Fibroblast of pulmonary artery (primary cell): ENCODE results near the gene DDX39B.
"Not testable (repeated sequence)": the region's sequence is repeated elsewhere in the genome, so short reads cannot be mapped to it uniquely, and the experiment has no call there.

ENCODE experiments used
- DNase-seq: peaks from one replicate; pipeline ENCODE4 v3.0.0-alpha.2; 2010; ENCODE audit warnings: low read depth
- H3K4me3 ChIP-seq: replicated peaks from 2 replicates; pipeline ENCODE4 v1.5.1; 2011; ENCODE audit warnings: low read depth, mild to moderate bottlenecking, control low read depth, low read length, moderate library complexity
- TF ChIP-seq, protein P1 (sequence below): IDR thresholded peaks from 2 replicates; pipeline ENCODE4 v1.5.1; 2011; ENCODE audit warnings: mild to moderate bottlenecking, control low read depth, low read length, inconsistent platforms; ENCODE audit errors: missing control alignments

DDX39B gene

DNA sequence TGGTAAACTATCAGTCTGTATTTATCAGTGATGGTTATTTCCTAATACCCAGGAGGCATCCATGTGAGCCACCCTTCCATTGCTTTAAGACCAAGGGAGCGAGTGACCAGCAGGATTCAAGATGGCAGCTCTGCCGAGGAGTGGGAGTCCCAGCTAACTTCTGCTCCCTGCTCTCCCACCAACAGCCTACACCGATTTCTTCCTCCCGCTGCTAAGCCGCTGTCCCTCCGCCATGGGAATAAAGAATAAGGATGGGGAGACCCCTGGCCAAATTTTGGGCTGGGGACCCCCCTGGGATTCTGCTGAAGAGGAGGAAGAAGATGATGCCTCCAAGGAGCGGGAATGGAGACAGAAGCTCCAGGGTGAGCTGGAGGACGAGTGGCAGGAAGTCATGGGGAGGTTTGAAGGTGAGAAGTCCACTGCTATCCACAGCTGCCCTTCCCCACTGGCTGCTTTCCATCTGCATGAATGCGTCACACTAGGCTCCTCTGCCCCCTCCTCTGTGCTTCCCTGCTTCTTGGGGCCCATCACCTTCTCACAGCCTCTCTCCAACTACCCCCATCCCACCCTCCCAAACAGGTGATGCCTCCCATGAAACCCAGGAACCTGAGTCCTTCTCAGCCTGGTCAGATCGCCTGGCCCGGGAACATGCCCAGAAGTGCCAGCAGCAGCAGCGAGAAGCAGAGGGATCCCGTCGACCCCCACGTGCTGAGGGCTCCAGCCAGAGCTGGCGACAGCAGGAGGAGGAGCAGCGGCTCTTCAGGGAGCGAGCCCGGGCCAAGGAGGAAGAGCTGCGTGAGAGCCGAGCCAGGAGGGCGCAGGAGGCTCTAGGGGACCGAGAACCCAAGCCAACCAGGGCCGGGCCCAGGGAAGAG is 15.9 kb upstream of the DDX39B start:
- TF ChIP-seq, protein P1, sequence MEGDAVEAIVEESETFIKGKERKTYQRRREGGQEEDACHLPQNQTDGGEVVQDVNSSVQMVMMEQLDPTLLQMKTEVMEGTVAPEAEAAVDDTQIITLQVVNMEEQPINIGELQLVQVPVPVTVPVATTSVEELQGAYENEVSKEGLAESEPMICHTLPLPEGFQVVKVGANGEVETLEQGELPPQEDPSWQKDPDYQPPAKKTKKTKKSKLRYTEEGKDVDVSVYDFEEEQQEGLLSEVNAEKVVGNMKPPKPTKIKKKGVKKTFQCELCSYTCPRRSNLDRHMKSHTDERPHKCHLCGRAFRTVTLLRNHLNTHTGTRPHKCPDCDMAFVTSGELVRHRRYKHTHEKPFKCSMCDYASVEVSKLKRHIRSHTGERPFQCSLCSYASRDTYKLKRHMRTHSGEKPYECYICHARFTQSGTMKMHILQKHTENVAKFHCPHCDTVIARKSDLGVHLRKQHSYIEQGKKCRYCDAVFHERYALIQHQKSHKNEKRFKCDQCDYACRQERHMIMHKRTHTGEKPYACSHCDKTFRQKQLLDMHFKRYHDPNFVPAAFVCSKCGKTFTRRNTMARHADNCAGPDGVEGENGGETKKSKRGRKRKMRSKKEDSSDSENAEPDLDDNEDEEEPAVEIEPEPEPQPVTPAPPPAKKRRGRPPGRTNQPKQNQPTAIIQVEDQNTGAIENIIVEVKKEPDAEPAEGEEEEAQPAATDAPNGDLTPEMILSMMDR, result no peak
- no peak overlapping the region for H3K4me3 ChIP-seq
- DNase-seq, result no peak

DNA sequence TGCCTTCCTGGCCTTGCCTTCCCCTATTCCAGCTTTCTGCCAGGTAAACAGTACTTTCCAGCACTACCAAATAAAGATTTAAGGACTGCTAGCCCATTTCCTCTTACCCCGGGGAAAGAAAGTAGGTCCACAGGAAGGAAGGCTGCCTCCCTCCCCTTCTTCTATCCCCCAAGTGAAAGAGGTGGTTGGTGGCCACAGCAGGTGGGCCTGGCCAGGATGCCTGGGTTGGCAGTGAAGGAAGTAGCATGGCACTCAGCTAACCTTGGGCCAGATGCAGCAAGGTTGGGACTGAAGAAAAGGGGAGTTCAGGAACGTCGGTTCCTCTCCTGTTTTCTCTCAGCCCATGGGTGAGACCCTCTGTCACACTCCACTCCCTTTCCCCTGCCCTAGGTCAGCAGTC is 14.5 kb upstream of the DDX39B start:
- H3K4me3 ChIP-seq, result no peak overlapping the region
- DNase-seq, result no peak
- TF ChIP-seq, protein P1, result no peak

DNA sequence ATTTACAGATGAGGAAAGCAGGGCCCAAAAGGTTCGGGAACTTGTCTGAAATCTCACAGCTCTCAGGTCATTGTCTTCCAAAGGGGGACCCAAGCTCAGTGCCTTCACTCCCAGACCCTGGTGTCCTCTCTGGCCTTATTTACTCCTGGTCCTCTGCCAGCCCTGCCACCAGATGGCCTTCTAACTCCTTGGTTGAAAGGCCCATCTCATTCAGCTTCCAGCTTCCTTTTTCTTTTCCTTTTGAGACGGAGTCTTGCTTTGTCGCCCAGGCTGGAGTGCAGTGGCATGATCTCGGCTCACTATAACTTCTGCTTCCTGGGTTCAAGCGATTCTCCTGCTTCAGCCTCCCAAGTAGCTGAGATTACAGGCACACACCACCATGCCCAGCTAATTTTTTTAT is 9.6 kb upstream of the DDX39B start:
- DNase-seq, result peak; percentile 77
- TF ChIP-seq, protein P1, result peak; percentile 54
- not testable (repeated sequence) for H3K4me3 ChIP-seq

DNA sequence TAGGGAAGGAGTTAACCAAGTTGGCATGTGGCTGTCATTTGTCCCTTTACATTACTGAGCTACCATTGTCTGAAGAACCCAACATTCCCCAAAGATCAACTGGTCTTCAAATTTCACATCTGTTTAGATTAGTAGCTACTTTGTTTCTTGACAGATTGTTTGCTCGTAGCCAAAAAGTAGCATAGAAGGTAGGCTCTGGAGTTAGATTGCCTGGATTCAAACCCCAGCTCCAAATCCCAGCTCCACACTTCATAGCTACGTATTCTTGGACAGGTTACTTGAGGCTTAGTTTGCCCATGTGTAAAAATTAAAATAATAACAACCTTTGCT is 6.7 kb upstream of the DDX39B start:
- no peak for DNase-seq
- H3K4me3 ChIP-seq, result peak overlapping the region; percentile 61
- TF ChIP-seq, protein P1, result no peak

DNA sequence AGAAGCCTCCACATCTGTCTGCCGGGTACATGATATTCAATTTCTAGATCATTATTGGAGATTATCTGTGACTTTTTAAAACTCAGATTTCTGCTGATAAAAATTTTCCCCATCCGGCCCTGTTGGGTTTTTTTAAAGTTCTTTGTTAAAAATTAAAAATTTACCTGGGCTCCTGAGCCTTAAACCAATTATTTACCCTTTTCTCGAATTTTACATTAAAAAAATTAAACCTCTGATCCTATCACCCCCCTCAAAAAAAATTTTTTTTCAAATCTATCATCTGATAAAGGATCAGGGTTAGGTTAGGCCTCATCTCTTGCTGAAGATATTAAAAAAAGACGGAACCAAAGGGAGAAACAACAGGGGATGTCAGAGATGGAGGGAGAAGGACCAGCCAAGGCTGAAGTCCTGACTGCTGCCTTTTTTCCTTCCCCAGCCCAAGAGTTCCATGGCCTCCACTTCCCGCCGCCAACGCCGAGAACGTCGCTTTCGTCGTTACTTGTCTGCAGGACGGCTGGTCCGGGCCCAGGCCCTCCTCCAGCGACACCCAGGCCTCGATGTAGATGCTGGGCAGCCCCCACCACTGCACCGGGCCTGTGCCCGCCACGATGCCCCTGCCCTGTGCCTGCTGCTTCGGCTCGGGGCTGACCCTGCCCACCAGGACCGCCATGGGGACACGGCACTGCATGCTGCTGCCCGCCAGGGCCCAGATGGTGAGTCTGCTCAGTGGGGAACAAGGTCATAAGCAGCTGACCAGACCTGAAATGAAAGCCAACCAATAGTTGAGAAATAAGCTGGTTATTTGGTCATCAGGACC is 6.1 kb upstream of the DDX39B start:
- peak overlapping the region; percentile 61 for H3K4me3 ChIP-seq
- TF ChIP-seq, protein P1, result no peak
- no peak for DNase-seq

DNA sequence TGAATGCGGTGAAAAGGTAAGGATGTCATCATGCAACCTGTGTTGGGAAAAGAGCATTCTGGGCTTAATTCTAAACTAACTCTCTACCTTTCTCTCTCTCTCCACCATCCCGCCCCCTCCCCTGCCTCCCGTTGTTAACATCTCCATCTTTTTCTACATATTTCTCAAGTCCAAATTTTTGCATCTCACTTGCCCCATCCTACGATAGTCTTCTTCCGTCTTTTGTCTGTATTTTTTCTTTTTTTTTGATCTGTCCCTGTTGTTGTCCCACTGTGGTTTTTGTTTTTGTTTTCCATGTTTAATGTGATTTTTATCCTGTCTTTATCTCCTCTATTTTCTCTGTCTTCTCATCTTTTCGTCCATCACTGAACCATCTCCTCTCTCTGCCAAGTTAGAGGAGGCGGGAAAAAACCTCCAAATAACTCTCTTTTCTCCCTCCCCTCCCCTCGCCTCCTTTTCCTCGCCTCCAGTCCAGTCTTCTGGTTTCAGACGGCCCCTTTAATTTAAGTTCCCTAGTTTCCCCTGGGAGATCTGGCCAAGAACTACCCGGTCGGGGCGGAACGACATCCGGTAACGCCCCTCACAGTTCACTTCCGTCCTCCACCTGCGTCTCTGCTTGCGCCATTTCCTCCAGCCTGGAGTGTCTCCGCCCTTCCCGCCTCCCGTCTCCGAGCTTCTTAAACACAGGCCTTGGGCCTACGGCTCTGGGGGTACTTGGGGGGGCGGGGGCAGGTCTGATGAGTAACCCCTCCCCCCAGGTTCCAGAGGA is 5.3 kb upstream of the DDX39B start, which contains the start of gene NFKBIL1:
Gene NFKBIL1, plus strand, starts transcription at position 651 of the 769 bp plus-strand sequence. Its CDS starts 87 bp downstream, at position 738.
- TF ChIP-seq, protein P1, result no peak
- H3K4me3 ChIP-seq, result peak within 1 kb of the TSS; percentile 61
- DNase-seq, result peak; percentile 99
